Neural progenitor cell (in vitro differentiated cells): Measurements from ENCODE around the gene RGS3.

Experiments
- EZH2 ChIP-seq: fragments of 200-600 bp; sonication (generic); IDR thresholded peaks from 2 replicates; pipeline ENCODE4 v1.6.1; 2017; ENCODE audit warnings: antibody characterized with exemption, mild to moderate bottlenecking, moderate library complexity
- EZH2phosphoT487 ChIP-seq: fragments of 200-600 bp; sonication (generic); IDR thresholded peaks from 2 replicates; pipeline ENCODE4 v1.6.1; 2017; ENCODE audit warnings: antibody characterized with exemption
- TF ChIP-seq, protein P1 (sequence below): fragments of 200-600 bp; sonication (generic); IDR thresholded peaks from 2 replicates; pipeline ENCODE4 v1.5.1; 2017; ENCODE audit warnings: antibody characterized with exemption, mild to moderate bottlenecking

DNA sequence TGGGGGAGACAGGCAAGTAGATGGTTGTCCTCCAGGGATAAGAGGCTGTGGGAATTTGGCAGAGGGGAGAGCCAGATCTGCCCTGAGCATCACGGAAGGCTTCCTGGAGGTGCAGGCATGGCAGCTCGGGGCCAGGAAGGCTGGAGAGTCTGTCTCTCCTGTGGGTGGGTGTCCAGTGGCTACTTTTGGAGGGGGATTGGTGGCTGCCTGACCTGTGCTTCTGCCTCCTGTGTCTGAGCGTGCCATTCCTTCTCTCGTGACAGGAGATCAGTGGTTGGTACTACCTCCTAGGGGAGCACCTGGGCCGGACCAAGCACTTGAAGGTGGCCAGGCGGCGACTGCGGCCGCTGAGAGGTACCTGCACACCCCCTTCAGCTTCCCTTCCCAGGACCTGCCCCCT lies 33.5 kb downstream of the RGS3 start:
- TF ChIP-seq, protein P1, sequence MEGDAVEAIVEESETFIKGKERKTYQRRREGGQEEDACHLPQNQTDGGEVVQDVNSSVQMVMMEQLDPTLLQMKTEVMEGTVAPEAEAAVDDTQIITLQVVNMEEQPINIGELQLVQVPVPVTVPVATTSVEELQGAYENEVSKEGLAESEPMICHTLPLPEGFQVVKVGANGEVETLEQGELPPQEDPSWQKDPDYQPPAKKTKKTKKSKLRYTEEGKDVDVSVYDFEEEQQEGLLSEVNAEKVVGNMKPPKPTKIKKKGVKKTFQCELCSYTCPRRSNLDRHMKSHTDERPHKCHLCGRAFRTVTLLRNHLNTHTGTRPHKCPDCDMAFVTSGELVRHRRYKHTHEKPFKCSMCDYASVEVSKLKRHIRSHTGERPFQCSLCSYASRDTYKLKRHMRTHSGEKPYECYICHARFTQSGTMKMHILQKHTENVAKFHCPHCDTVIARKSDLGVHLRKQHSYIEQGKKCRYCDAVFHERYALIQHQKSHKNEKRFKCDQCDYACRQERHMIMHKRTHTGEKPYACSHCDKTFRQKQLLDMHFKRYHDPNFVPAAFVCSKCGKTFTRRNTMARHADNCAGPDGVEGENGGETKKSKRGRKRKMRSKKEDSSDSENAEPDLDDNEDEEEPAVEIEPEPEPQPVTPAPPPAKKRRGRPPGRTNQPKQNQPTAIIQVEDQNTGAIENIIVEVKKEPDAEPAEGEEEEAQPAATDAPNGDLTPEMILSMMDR: no peak
- TF ChIP-seq EZH2 (no peak), EZH2phosphoT487 (no peak)
